HepG2 (cell line): ENCODE data around the gene DTNA. TPM values are rescaled to one million over a fixed set of nuclear protein-coding genes. Genes with fewer than 3 reads are reported as not detected.

Experiments
- BRCA1 ChIP-seq: sonication (generic); formaldehyde crosslinking; IDR thresholded peaks from 2 replicates; pipeline ENCODE4 v1.4.0; 2020; ENCODE audit warnings: missing genetic modification reagents
- DMTF1 ChIP-seq: sonication (generic); formaldehyde crosslinking; IDR thresholded peaks from 2 replicates; pipeline ENCODE4 v1.4.0; 2020; ENCODE audit warnings: mild to moderate bottlenecking, missing genetic modification reagents
- E2F2 ChIP-seq: sonication (generic); formaldehyde crosslinking; IDR thresholded peaks from 2 replicates; pipeline ENCODE4 v1.4.0; 2020; ENCODE audit warnings: missing genetic modification reagents, borderline replicate concordance
- GPN1 ChIP-seq: sonication (generic); formaldehyde crosslinking; IDR thresholded peaks from 2 replicates; pipeline ENCODE4 v1.5.1; 2020; ENCODE audit warnings: missing genetic modification reagents, borderline replicate concordance
- PAWR ChIP-seq: sonication (generic); formaldehyde crosslinking; IDR thresholded peaks from 2 replicates; pipeline ENCODE4 v1.4.0; 2020; ENCODE audit warnings: missing genetic modification reagents, mild to moderate bottlenecking, borderline replicate concordance
- ZFYVE20 ChIP-seq: sonication (generic); formaldehyde crosslinking; IDR thresholded peaks from 2 replicates; pipeline ENCODE4 v1.8.0; 2023; ENCODE audit warnings: low read depth, mild to moderate bottlenecking, moderate library complexity, missing genetic modification reagents, borderline replicate concordance
- ZKSCAN5 ChIP-seq: sonication (generic); formaldehyde crosslinking; IDR thresholded peaks from 2 replicates; pipeline ENCODE4 v1.5.1; 2020; ENCODE audit warnings: mild to moderate bottlenecking, missing genetic modification reagents
- ZNF709 ChIP-seq: sonication (generic); formaldehyde crosslinking; IDR thresholded peaks from 2 replicates; pipeline ENCODE4 v1.5.0; 2020; ENCODE audit warnings: mild to moderate bottlenecking, missing genetic modification reagents
- ZZZ3 ChIP-seq: sonication (generic); formaldehyde crosslinking; IDR thresholded peaks from 2 replicates; pipeline ENCODE4 v1.4.0; 2020; ENCODE audit warnings: missing genetic modification reagents, mild to moderate bottlenecking, borderline replicate concordance
- polyA plus RNA-seq, 8 experiments: library from polyadenylated mRNA; depleted of rRNA in 3 of 8; stranded (reverse) in 7 of 8; unstranded in 1 of 8; fragments of >200 nt; fragmentation: Illumina TruSeq in 4 of 8; extraction: Trizol in 4 of 8; gene quantifications; 2 replicates each; pipeline versions ENCODE4 v1.2.1 to v1.2.3, GENCODE V29; 2011 to 2016; ENCODE audit warnings: low read depth in 4 of 8, missing spikeins in 1 of 8, mixed read lengths in 1 of 8; ENCODE audit not compliant: insufficient read depth in 1 of 8
- total RNA-seq, 5 experiments: library from RNA; depleted of rRNA; stranded (reverse); fragments of >200 nt; fragmentation: Illumina TruSeq; extraction: Trizol; gene quantifications; 2 replicates each; pipeline ENCODE4 v1.2.3, GENCODE V29; 2016; ENCODE audit warnings: low read depth in 1 of 5
- TF ChIP-seq, protein P1 (sequence below): sonication (generic); formaldehyde crosslinking; IDR thresholded peaks from 2 replicates; pipeline ENCODE4 v1.5.1; 2020; ENCODE audit warnings: missing genetic modification reagents, mild to moderate bottlenecking, borderline replicate concordance
- TF ChIP-seq, protein P2 (sequence below): sonication (generic); formaldehyde crosslinking; IDR thresholded peaks from 2 replicates; pipeline ENCODE4 v1.5.0; 2020; ENCODE audit warnings: missing genetic modification reagents
- TF ChIP-seq, protein P3 (sequence below): sonication (generic); formaldehyde crosslinking; IDR thresholded peaks from 2 replicates; pipeline ENCODE4 v1.5.0; 2020; ENCODE audit warnings: mild to moderate bottlenecking, missing genetic modification reagents
- TF ChIP-seq, protein P4 (sequence below): sonication (generic); formaldehyde crosslinking; IDR thresholded peaks from 2 replicates; pipeline ENCODE4 v1.4.0; 2020; ENCODE audit warnings: mild to moderate bottlenecking, missing genetic modification reagents, borderline replicate concordance

DTNA gene
- total and polyA plus RNA-seq, 2 of the 13 experiments (the other 11 are each of a cell fraction or from before 2014, with no cell fraction given): 8.5 to 29.0 TPM

- no peak for TF ChIP-seq ZNF709 (CRISPR knock-in tag)
- TF ChIP-seq ZFYVE20 (CRISPR knock-in tag): no peak
- TF ChIP-seq, protein P1, sequence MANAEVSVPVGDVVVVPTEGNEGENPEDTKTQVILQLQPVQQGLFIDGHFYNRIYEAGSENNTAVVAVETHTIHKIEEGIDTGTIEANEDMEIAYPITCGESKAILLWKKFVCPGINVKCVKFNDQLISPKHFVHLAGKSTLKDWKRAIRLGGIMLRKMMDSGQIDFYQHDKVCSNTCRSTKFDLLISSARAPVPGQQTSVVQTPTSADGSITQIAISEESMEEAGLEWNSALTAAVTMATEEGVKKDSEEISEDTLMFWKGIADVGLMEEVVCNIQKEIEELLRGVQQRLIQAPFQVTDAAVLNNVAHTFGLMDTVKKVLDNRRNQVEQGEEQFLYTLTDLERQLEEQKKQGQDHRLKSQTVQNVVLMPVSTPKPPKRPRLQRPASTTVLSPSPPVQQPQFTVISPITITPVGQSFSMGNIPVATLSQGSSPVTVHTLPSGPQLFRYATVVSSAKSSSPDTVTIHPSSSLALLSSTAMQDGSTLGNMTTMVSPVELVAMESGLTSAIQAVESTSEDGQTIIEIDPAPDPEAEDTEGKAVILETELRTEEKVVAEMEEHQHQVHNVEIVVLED (CRISPR knock-in tag): no peak
- no peak for TF ChIP-seq E2F2 (CRISPR knock-in tag)
- TF ChIP-seq, protein P2, sequence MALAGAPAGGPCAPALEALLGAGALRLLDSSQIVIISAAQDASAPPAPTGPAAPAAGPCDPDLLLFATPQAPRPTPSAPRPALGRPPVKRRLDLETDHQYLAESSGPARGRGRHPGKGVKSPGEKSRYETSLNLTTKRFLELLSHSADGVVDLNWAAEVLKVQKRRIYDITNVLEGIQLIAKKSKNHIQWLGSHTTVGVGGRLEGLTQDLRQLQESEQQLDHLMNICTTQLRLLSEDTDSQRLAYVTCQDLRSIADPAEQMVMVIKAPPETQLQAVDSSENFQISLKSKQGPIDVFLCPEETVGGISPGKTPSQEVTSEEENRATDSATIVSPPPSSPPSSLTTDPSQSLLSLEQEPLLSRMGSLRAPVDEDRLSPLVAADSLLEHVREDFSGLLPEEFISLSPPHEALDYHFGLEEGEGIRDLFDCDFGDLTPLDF (CRISPR knock-in tag): no peak
- TF ChIP-seq, protein P3, sequence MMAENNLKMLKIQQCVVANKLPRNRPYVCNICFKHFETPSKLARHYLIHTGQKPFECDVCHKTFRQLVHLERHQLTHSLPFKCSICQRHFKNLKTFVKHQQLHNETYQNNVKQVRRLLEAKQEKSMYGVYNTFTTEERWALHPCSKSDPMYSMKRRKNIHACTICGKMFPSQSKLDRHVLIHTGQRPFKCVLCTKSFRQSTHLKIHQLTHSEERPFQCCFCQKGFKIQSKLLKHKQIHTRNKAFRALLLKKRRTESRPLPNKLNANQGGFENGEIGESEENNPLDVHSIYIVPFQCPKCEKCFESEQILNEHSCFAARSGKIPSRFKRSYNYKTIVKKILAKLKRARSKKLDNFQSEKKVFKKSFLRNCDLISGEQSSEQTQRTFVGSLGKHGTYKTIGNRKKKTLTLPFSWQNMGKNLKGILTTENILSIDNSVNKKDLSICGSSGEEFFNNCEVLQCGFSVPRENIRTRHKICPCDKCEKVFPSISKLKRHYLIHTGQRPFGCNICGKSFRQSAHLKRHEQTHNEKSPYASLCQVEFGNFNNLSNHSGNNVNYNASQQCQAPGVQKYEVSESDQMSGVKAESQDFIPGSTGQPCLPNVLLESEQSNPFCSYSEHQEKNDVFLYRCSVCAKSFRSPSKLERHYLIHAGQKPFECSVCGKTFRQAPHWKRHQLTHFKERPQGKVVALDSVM (CRISPR knock-in tag): no peak
- TF ChIP-seq DMTF1: no peak
- no peak for TF ChIP-seq GPN1 (CRISPR knock-in tag)
- TF ChIP-seq, protein P4, sequence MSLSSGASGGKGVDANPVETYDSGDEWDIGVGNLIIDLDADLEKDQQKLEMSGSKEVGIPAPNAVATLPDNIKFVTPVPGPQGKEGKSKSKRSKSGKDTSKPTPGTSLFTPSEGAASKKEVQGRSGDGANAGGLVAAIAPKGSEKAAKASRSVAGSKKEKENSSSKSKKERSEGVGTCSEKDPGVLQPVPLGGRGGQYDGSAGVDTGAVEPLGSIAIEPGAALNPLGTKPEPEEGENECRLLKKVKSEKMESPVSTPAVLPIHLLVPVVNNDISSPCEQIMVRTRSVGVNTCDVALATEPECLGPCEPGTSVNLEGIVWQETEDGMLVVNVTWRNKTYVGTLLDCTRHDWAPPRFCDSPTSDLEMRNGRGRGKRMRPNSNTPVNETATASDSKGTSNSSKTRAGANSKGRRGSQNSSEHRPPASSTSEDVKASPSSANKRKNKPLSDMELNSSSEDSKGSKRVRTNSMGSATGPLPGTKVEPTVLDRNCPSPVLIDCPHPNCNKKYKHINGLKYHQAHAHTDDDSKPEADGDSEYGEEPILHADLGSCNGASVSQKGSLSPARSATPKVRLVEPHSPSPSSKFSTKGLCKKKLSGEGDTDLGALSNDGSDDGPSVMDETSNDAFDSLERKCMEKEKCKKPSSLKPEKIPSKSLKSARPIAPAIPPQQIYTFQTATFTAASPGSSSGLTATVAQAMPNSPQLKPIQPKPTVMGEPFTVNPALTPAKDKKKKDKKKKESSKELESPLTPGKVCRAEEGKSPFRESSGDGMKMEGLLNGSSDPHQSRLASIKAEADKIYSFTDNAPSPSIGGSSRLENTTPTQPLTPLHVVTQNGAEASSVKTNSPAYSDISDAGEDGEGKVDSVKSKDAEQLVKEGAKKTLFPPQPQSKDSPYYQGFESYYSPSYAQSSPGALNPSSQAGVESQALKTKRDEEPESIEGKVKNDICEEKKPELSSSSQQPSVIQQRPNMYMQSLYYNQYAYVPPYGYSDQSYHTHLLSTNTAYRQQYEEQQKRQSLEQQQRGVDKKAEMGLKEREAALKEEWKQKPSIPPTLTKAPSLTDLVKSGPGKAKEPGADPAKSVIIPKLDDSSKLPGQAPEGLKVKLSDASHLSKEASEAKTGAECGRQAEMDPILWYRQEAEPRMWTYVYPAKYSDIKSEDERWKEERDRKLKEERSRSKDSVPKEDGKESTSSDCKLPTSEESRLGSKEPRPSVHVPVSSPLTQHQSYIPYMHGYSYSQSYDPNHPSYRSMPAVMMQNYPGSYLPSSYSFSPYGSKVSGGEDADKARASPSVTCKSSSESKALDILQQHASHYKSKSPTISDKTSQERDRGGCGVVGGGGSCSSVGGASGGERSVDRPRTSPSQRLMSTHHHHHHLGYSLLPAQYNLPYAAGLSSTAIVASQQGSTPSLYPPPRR: peak; percentile 73
- no peak for TF ChIP-seq PAWR
- TF ChIP-seq BRCA1: no peak
- no peak for TF ChIP-seq ZKSCAN5 (CRISPR knock-in tag)
- TF ChIP-seq ZZZ3 (CRISPR knock-in tag): no peak
These were observed 218.1 kb downstream of the DTNA start (continued) for GRCh38 chr18:34928088-34928753.
